HG02678 (cell line): ENCODE measurements around the gene LIPE.

Source experiments
- ATAC-seq: cut with Tn5 transposase; IDR thresholded peaks from one replicate; pipeline ENCODE4 v1.9.1; 2021; ENCODE audit warnings: mild to moderate bottlenecking, moderate library complexity; ENCODE audit not compliant: unreplicated experiment

LIPE gene

GRCh38 chr19:42420055-42420544 lies 7.1 kb downstream of the LIPE start:
- ATAC-seq = no peak

GRCh38 chr19:42419309-42419708 lies 7.9 kb downstream of the LIPE start:
- no peak for ATAC-seq

- no peak for ATAC-seq
Observed at GRCh38 chr19:42412661-42413076, 14.5 kb downstream of the LIPE start.

GRCh38 chr19:42412227-42412626 lies 15.0 kb downstream of the LIPE start:
- ATAC-seq = no peak

GRCh38 chr19:42411581-42412178 lies 15.5 kb downstream of the LIPE start:
- no peak for ATAC-seq

GRCh38 chr19:42410371-42410770 lies 16.8 kb downstream of the LIPE start:
- no peak for ATAC-seq

- ATAC-seq = no peak
Observed at GRCh38 chr19:42409477-42409876, 17.7 kb downstream of the LIPE start.

GRCh38 chr19:42407816-42408175 lies 19.4 kb downstream of the LIPE start:
- ATAC-seq = no peak

GRCh38 chr19:42407085-42407815 lies 19.9 kb downstream of the LIPE start:
- ATAC-seq = no peak

GRCh38 chr19:42406111-42406510 lies 21.1 kb downstream of the LIPE start:
- ATAC-seq = no peak

- no peak for ATAC-seq
Observed at GRCh38 chr19:42403586-42403985, 23.6 kb downstream of the LIPE start.

- ATAC-seq = no peak
Observed at GRCh38 chr19:42402376-42403116, 24.6 kb downstream of the LIPE start.

- ATAC-seq = no peak
Observed at GRCh38 chr19:42401365-42402303, 25.6 kb downstream of the LIPE start.

- ATAC-seq = no peak
Observed at GRCh38 chr19:42400404-42400803, 26.8 kb downstream of the LIPE start.

- no peak for ATAC-seq
Observed at GRCh38 chr19:42397263-42398166, 29.7 kb downstream of the LIPE start.

- ATAC-seq = peak; percentile 98
Observed at GRCh38 chr19:42396381-42397262, 30.6 kb downstream of the LIPE start.

GRCh38 chr19:42394751-42395150 lies 32.4 kb downstream of the LIPE start:
- ATAC-seq = no peak

- ATAC-seq = no peak
Observed at GRCh38 chr19:42392165-42392564, 35.0 kb downstream of the LIPE start.

- ATAC-seq = no peak
Observed at GRCh38 chr19:42389899-42390298, 37.3 kb downstream of the LIPE start, which contains the start of gene CNFN. Gene CNFN (minus strand): TSS chr19:42390297. CDS start chr19:42389037, 1,260 bp downstream.
